Smooth muscle cell (in vitro differentiated cells): ENCODE measurements around the gene SCIN. TPM values are rescaled to one million over a fixed set of nuclear protein-coding genes. Genes with fewer than 3 reads are reported as not detected.
"Not testable (repeated sequence)": the region's sequence is repeated elsewhere in the genome, so short reads cannot be mapped to it uniquely, and the experiment has no call there.

ENCODE experiments used
- DNase-seq: peaks from one replicate; lab custom pipeline; 2025; ENCODE audit not compliant: unreplicated experiment; lab: John Stamatoyannopoulos, UW
- H2AFZ ChIP-seq: fragments of 200-600 bp; sonication (generic); 2 replicates; pipeline ENCODE4 v1.6.0; 2016; ENCODE audit warnings: antibody characterized with exemption, low read depth, mild to moderate bottlenecking
- H3F3A ChIP-seq: fragments of 200-600 bp; sonication (generic); 2 replicates; pipeline ENCODE4 v1.6.0; 2017; ENCODE audit warnings: antibody characterized with exemption, low read depth
- H3K27ac ChIP-seq: fragments of 200-600 bp; sonication (generic); 2 replicates; pipeline ENCODE4 v1.5.1; 2016; ENCODE audit warnings: low read depth, mild to moderate bottlenecking
- H3K27me3 ChIP-seq: fragments of 200-600 bp; sonication (generic); 2 replicates; pipeline ENCODE4 v1.6.1; 2016; ENCODE audit warnings: low read depth, mild to moderate bottlenecking
- H3K36me3 ChIP-seq: fragments of 200-600 bp; sonication (generic); 2 replicates; pipeline ENCODE4 v1.5.1; 2016; ENCODE audit warnings: low read depth
- H3K4me1 ChIP-seq: fragments of 200-600 bp; sonication (generic); 2 replicates; pipeline ENCODE4 v1.5.1; 2016; ENCODE audit warnings: low read depth
- H3K4me2 ChIP-seq: fragments of 200-600 bp; sonication (generic); 2 replicates; pipeline ENCODE4 v1.6.0; 2016; ENCODE audit warnings: mild to moderate bottlenecking
- H3K4me3 ChIP-seq: fragments of 200-600 bp; sonication (generic); 2 replicates; pipeline ENCODE4 v1.5.1; 2016; ENCODE audit warnings: mild to moderate bottlenecking
- H3K79me2 ChIP-seq: fragments of 200-600 bp; sonication (generic); 2 replicates; pipeline ENCODE4 v1.6.0; 2016; ENCODE audit warnings: low read depth, mild to moderate bottlenecking
- H3K9ac ChIP-seq: fragments of 200-600 bp; sonication (generic); 2 replicates; pipeline ENCODE4 v1.6.0; 2016; ENCODE audit warnings: low read depth
- H3K9me3 ChIP-seq: fragments of 200-600 bp; sonication (generic); replicated peaks from 2 replicates; pipeline ENCODE4 v1.5.1; 2016; ENCODE audit warnings: low read depth
- H4K20me1 ChIP-seq: fragments of 200-600 bp; sonication (generic); 2 replicates; pipeline ENCODE4 v1.6.0; 2016; ENCODE audit warnings: low read depth
- CTCF ChIP-seq: fragments of 200-600 bp; sonication (generic); IDR thresholded peaks from 2 replicates; pipeline ENCODE4 v1.5.1; 2017; ENCODE audit warnings: borderline replicate concordance, mild to moderate bottlenecking, antibody characterized with exemption; ENCODE audit not compliant: insufficient read depth, poor library complexity, severe bottlenecking
- WGBS: methylation state at CpG from one replicate; pipeline ENCODE4 v1.1.7; 2016; ENCODE audit warnings: low lambda C conversion rate; 5-methylcytosine and 5-hydroxymethylcytosine counted together
- polyA plus RNA-seq: library from polyadenylated mRNA; unstranded; fragments of >200 nt; fragmentation: Nextera tagmentation; extraction: Ambion mirVana; gene quantifications from 2 replicates; pipeline ENCODE4 v1.2.1, GENCODE V29; 2016
- total RNA-seq: library from RNA; depleted of rRNA; stranded (reverse); fragments of >200 nt; gene quantifications from 2 replicates; pipeline ENCODE4 v1.2.3, GENCODE V29; 2014

Gene SCIN
- total and polyA plus RNA-seq, 2 experiments from 2014 or later: 0.31 TPM

DNA sequence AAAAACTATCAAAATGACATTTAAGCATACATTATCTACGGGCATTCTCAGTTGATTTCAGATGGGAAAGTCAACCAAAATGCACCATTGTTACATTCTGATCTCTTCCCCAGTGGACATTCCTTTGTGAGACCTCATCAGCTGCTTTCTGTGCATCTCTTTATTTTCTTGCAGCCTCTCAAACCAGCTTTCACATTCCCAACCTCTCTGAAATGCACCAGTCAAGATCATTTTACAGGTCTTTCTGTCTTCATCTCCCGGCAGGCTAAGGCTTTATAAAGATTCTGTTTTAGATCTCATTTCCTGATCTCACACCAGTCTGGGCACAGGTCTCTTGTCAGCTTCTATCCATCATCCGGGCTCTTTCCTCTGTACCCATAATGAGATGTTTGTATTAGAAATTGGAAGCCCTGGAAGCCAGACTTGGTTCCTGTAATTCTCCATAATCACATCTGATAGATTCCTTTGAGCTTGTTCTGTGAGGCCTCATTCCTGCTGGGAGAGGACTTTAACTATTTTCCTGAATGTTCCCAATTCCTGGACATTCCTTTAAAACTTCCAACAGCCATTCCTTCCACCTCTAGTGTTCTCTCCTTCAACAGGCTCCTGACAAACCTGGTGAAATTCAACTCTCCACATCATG, 72.6 kb downstream of the SCIN start:
- Histone ChIP-seq H3K9me3 (no peaks in the 10 kb centered on the region), H2AFZ (peak overlapping the region; percentile 60), H3K36me3 (no peaks in the 10 kb centered on the region), H3K79me2 (no peaks in the 10 kb centered on the region), H3K4me2 (no peak overlapping the region), H4K20me1 (no peaks in the 10 kb centered on the region), H3K27ac (peak overlapping the region; percentile 43), H3K27me3 (no peaks in the 10 kb centered on the region), H3F3A (peaks cover 4% of the 10 kb centered on the region), H3K4me3 (no peak overlapping the region), H3K9ac (no peak overlapping the region), H3K4me1 (peaks cover 6% of the 10 kb centered on the region)
- no peak for DNase-seq
- WGBS: 70% methylated on average over 3 of the region's 3 CpGs
- no peak for TF ChIP-seq CTCF

DNA sequence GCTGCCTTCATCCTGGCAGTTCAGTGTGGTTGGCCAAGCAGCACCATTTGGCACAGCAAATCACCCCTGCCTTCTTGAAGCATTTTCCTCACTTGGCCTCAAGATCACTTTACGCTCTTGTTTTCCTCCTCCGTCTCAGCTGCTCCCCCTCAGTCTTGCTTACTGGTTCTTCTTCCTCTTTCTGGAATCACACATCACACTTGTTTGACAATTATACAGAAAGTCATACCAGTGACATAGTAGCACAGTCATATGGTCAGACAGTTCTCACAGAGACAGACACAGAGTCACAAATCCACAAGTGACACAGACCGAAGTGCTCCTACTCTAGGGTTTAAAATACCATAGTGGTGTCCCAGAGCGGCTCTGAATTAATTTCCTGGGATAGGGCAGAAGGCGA, 73.1 kb downstream of the SCIN start:
- Histone ChIP-seq H3F3A (peaks cover 4% of the 10 kb centered on the region), H3K79me2 (no peaks in the 10 kb centered on the region), H3K36me3 (no peaks in the 10 kb centered on the region), H3K4me3 (no peak overlapping the region), H3K9me3 (no peaks in the 10 kb centered on the region), H2AFZ (peak overlapping the region; percentile 60), H3K9ac (no peak overlapping the region), H3K4me1 (peaks cover 6% of the 10 kb centered on the region), H3K27ac (peak overlapping the region; percentile 43), H4K20me1 (no peaks in the 10 kb centered on the region), H3K27me3 (no peaks in the 10 kb centered on the region), H3K4me2 (peak overlapping the region; percentile 2)
- 50% methylated on average over 5 of the region's 5 CpGs for WGBS
- TF ChIP-seq CTCF: no peak
- no peak for DNase-seq

DNA sequence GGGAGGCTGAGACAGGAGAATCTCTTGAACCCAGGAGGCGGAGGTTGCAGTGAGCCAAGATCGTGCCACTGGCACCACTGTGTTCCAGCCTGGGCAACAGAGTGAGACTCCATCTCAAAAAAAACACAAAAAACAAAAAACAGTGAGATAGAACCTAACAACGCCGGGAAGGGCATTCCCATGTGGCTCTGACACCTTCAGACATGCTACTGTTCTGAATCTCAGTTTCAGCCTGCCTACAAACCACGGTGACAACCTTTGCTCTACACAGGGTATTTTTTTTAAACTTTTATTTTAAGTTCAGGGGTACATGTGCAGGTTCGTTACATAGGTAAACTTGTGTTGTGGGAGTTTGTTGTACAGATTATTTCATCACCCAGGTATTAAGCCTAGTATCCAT, 74.7 kb downstream of the SCIN start:
- peak overlapping the region; percentile 90 for H3K27ac ChIP-seq
- DNase-seq, H4K20me1 ChIP-seq: not testable (repeated sequence)

GRCh38 chr7:12646139-12646538, 75.6 kb downstream of the SCIN start:
- DNase-seq: no peak
- TF ChIP-seq CTCF: no peak
- no peaks in the 10 kb centered on the region for H3K9me3 ChIP-seq
- H3K4me2 ChIP-seq: peak overlapping the region; percentile 37
- no peaks in the 10 kb centered on the region for H3K79me2 ChIP-seq
- no peak overlapping the region for H3K9ac ChIP-seq
- H3K27ac ChIP-seq: peak overlapping the region; percentile 90
- H3K4me1 ChIP-seq: peaks cover 6% of the 10 kb centered on the region
- no peaks in the 10 kb centered on the region for H3K27me3 ChIP-seq
- WGBS: 23% methylated on average over 1 of the region's 1 CpG
- no peaks in the 10 kb centered on the region for H3K36me3 ChIP-seq
- no peak overlapping the region for H3K4me3 ChIP-seq
- H2AFZ ChIP-seq: no peak overlapping the region
- no peaks in the 10 kb centered on the region for H4K20me1 ChIP-seq
- H3F3A ChIP-seq: peaks cover 4% of the 10 kb centered on the region

More for the DNA sequence above, 74.7 kb downstream of the SCIN start:
- H3K9ac ChIP-seq, H3K79me2 ChIP-seq, H3K36me3 ChIP-seq, H3K4me2 ChIP-seq, H3K27me3 ChIP-seq, H3K4me1 ChIP-seq, H3K9me3 ChIP-seq, H3F3A ChIP-seq, H3K4me3 ChIP-seq, H2AFZ ChIP-seq: not testable (repeated sequence)
- 96% methylated on average over 6 of the region's 6 CpGs for WGBS
